Adrenal gland (tissue), 12 donors: ENCODE results near the gene NNMT. TPM values are rescaled to one million over a fixed set of nuclear protein-coding genes. Genes with fewer than 3 reads are reported as not detected.

Source experiments
- DNase-seq, 7 donors: peaks; one replicate each; pipeline ENCODE4 v3.0.0-alpha.2; 2019 to 2020
- H3K27ac ChIP-seq, 5 donors: fragments of 200-600 bp; sonication (generic) in 4 of 5; 1 replicate in 3 of 5; 2 replicates in 2 of 5; pipeline versions ENCODE4 v1.5.1 to v1.8.0; 2016 to 2020; ENCODE audit warnings: mild to moderate bottlenecking in 1 of 5
- H3K27me3 ChIP-seq: fragments of 200-600 bp; 2 replicates; pipeline ENCODE4 v1.8.0; 2021
- H3K36me3 ChIP-seq, 2 donors: fragments of 200-600 bp; replicated peaks in 1 of 2; 1 replicate in 1 of 2; 2 replicates in 1 of 2; pipeline versions ENCODE4 v1.5.1 to v1.8.0; 2018 to 2022
- H3K4me1 ChIP-seq, 2 donors: fragments of 200-600 bp; replicated peaks in 1 of 2; 1 replicate in 1 of 2; 2 replicates in 1 of 2; pipeline versions ENCODE4 v1.5.1 to v1.8.0; 2018 to 2021
- H3K4me3 ChIP-seq, 4 donors: fragments of 200-600 bp; sonication (generic) in 3 of 4; one replicate each; pipeline ENCODE4 v1.5.1; 2016 to 2018
- H3K9me3 ChIP-seq, 3 donors: fragments of 200-600 bp; sonication (generic) in 1 of 3; replicated peaks in 1 of 3; 1 replicate in 2 of 3; 2 replicates in 1 of 3; pipeline versions ENCODE4 v1.5.1 to v1.8.0; 2016 to 2021
- POLR2A ChIP-seq, 2 donors: fragments of 450-650 bp; IDR thresholded peaks; one replicate each; pipeline ENCODE4 v1.6.1; 2017; ENCODE audit warnings: antibody characterized with exemption in 2 of 2, mild to moderate bottlenecking in 2 of 2, moderate library complexity in 1 of 2
- WGBS, 4 donors: extraction: QIAGEN DNeasy Blood & Tissue Kit in 2 of 4; methylation state at CpG; one replicate each; pipeline versions ENCODE4 v1.1.5 to v1.1.7; 2013 to 2017; 5-methylcytosine and 5-hydroxymethylcytosine counted together
- intact Hi-C, 2 donors: fragments of 100-400 bp; cut with DNase I; formaldehyde crosslinking; loops; one replicate each; pipeline versions ENCODE4 v1.14.1 to v1.15.0; 2022 to 2023
- polyA plus RNA-seq, 3 donors: library from polyadenylated mRNA; stranded (reverse); fragments of 200-250 nt in 2 of 3; fragments of 350-450 nt in 1 of 3; fragmentation: Illumina TruSeq in 1 of 3; extraction: RNeasy Lipid Tissue Mini Kit (QIAGEN cat#74804) in 1 of 3; gene quantifications; one replicate each; pipeline ENCODE4 v1.2.3, GENCODE V29; 2013 to 2014
- total RNA-seq, 9 donors: library from RNA; depleted of rRNA in 4 of 9; stranded (reverse); fragments of >200 nt in 4 of 9; fragments of 120-200 nt in 1 of 9; fragmentation: NEBNext Ultra II Directional in 1 of 9; extraction: Animal tissue kit (Norgen Biotek cat#: 25700) in 1 of 9; gene quantifications; one replicate each; pipeline versions ENCODE4 v1.1.0 to v1.2.4, GENCODE V29; 2013 to 2023
- TF ChIP-seq, protein P1 (sequence below), 6 experiments: fragments of 450-650 bp in 4 of 6; fragments of 200-600 bp in 2 of 6; sonication (generic) in 1 of 6; IDR thresholded peaks; 1 replicate in 5 of 6; 2 replicates in 1 of 6; pipeline versions ENCODE4 v1.5.1 to v1.8.0; 2016 to 2021; ENCODE audit warnings: antibody characterized with exemption in 6 of 6, mild to moderate bottlenecking in 2 of 6, moderate library complexity in 1 of 6
- donor health status: healthy with polysubstance abuse.
- donor health status: Bipolar disorder and iron deficiency.
- donor health status: DM: yes; HTN: yes; CAD: no.
- donor health status: DM: no; HTN: no; CAD: no.
- donor health status: DM: no; HTN: no; CAD: no.
- donor health status: DM: yes; HTN: yes; CAD: no.

NNMT gene
- total and polyA plus RNA-seq, 12 donors = 0.94 to 354 (median 77.4) TPM

DNA sequence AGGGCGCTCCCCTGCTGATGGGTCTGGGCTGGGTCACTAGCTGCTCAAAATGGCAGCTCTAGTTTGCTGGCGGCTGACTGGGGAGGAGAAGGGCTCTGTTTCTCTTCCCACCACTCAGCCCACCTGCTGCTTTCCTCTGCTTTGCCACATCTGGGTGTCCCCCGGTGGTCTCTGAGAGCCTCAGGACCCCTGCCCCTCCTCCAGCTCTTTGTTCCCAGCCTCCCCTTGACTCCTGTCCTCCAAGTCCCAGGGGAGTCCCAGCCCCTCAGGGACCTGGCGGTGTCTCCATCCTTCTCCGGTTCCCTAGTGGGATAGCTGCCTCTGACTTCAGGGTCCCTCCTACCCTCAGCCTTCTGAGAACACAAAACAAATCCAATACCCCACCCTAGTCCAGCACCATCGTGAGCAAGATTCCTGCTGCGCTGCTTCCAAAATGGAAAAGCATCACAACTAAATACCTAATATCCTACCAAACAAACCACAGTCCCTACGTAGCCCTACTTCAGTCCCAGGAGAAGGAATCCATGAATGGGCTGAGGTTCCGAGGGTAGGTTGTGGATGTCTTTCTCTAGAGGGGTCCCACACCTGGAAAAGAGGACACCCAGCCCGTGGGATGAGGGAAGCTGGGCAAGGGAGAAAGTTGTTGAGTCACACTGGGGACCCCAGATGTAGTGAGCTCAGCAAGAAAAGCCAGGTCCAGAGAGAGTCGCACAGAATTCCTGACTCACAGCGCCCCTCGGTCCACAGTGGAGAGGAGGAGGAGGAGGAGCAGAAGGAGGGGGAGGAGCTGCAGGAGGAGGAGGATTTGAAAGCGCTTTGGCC lies 45.0 kb upstream of the NNMT start:
- Histone ChIP-seq H3K4me1 (peaks cover under 1 to 10% of the 10 kb centered on the region in 2 donors), H3K27ac (peak overlapping the region in 2 of 5 donors; percentile 3 to 33), H3K36me3 (peaks cover 0 to 64% of the 10 kb centered on the region in 2 donors), H3K4me3 (no peak overlapping the region), H3K27me3 (no peaks in the 10 kb centered on the region), H3K9me3 (no peaks in the 10 kb centered on the region)
- intact Hi-C loops = no loop called here
- TF ChIP-seq, protein P1, sequence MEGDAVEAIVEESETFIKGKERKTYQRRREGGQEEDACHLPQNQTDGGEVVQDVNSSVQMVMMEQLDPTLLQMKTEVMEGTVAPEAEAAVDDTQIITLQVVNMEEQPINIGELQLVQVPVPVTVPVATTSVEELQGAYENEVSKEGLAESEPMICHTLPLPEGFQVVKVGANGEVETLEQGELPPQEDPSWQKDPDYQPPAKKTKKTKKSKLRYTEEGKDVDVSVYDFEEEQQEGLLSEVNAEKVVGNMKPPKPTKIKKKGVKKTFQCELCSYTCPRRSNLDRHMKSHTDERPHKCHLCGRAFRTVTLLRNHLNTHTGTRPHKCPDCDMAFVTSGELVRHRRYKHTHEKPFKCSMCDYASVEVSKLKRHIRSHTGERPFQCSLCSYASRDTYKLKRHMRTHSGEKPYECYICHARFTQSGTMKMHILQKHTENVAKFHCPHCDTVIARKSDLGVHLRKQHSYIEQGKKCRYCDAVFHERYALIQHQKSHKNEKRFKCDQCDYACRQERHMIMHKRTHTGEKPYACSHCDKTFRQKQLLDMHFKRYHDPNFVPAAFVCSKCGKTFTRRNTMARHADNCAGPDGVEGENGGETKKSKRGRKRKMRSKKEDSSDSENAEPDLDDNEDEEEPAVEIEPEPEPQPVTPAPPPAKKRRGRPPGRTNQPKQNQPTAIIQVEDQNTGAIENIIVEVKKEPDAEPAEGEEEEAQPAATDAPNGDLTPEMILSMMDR (IDR thresholded peaks at IDR 0.05) = no peak
- TF ChIP-seq POLR2A (IDR thresholded peaks at IDR 0.05) = no peak
- WGBS, 4 donors = 79 to 88% (median 88%) methylated on average over 13 to 14 of the region's 14 CpGs
- peak in 2 of 7 donors; percentile 42 to 43 for DNase-seq

DNA sequence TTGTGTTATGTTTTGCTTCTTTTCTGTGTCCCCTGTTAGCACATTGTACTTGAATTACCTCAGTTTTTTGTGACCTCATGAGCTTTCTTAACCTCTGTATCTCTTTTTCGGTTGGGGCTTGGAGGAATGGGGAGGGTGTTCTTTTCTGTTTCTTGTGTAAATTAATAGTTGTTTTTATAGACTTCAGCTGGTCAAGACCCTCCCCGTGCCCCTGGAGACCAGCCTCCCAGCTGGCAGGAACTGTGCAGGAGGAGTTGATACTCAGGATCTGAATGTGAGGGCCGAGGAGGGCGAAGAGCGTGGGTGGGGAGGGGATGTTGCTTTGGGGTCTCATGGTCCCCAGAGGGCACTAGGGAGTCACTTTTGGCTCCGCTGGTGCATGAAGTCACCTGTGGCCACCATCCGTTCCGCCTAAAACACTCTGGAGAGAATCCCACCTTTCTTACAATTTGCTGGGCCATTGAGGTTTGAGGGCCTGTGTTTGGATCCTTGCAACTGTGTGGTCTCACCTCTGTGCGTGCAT lies 44.3 kb upstream of the NNMT start:
- intact Hi-C loops = no loop called here
- WGBS, 4 donors = 83 to 86% (median 85%) methylated on average over 7 to 9 of the region's 9 CpGs

DNA sequence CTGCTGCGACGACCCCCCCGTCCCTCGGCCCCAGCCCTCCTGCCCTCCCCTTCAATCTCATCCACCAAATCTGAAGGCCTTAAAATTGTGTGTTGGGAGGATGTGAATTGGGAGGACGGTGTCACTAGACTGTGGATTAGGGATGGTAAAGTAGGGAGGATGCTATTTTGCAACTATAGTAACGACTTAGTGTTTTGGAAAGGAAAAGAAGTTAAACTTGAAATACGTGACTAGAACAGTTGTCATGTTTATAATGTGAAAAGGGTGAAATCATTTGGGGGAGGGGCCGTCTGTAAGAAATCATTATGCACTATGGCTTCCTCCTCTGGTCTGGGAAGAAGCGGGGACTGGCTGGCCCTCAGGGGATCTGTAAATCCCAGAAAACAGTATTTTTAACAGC lies 43.4 kb upstream of the NNMT start:
- Histone ChIP-seq H3K4me3 (no peak overlapping the region), H3K9me3 (no peaks in the 10 kb centered on the region), H3K36me3 (peaks cover 0 to 50% of the 10 kb centered on the region in 2 donors), H3K27ac (no peak overlapping the region), H3K27me3 (no peaks in the 10 kb centered on the region), H3K4me1 (peaks cover 16 to 22% of the 10 kb centered on the region in 2 donors)
- WGBS, 4 donors = 83 to 87% (median 85%) methylated on average over 9 of the region's 9 CpGs
- TF ChIP-seq, protein P1 (IDR thresholded peaks at IDR 0.05) = no peak
- TF ChIP-seq POLR2A (IDR thresholded peaks at IDR 0.05) = no peak
- intact Hi-C loops = no loop called here
- DNase-seq = no peak

More for the DNA sequence above, 44.3 kb upstream of the NNMT start:
- Histone ChIP-seq H3K4me1 (peaks cover 8 to 14% of the 10 kb centered on the region in 2 donors), H3K9me3 (no peaks in the 10 kb centered on the region), H3K36me3 (peaks cover 0 to 59% of the 10 kb centered on the region in 2 donors), H3K27ac (peak overlapping the region in 1 of 5 donors; percentile 33), H3K27me3 (no peaks in the 10 kb centered on the region), H3K4me3 (no peak overlapping the region)
- no peak for DNase-seq
- TF ChIP-seq, protein P1 (IDR thresholded peaks at IDR 0.05) = no peak
- TF ChIP-seq POLR2A (IDR thresholded peaks at IDR 0.05) = no peak

DNA sequence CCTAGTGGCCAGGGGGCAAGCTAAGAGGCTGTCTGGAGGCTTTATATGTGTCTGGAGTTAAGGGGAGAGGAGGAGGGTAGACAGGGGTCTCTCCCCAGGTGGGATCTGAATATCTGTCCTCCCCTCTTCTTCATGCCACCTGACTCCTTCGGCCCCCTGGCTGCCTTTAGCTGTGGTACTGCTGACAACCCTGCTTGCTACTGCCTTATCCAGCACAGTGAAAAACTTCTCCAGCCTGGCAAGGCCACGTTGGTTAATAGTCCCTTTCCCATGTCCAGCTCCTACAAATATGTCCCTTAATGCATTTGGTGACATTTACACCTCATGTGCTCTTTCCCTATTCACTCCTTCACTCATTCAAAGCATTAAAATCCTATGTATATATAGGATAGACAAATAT lies 42.4 kb upstream of the NNMT start:
- Histone ChIP-seq H3K4me1 (peaks cover 23 to 32% of the 10 kb centered on the region in 2 donors), H3K27me3 (no peaks in the 10 kb centered on the region), H3K4me3 (no peak overlapping the region), H3K36me3 (peaks cover 0 to 40% of the 10 kb centered on the region in 2 donors), H3K9me3 (no peaks in the 10 kb centered on the region), H3K27ac (peak overlapping the region in 2 of 5 donors; percentile 20 to 26)
- 70 to 85% (median 74%) methylated on average over 2 of the region's 2 CpGs for WGBS, 4 donors
- DNase-seq = no peak
- intact Hi-C loops = no loop called here
- TF ChIP-seq POLR2A (IDR thresholded peaks at IDR 0.05) = no peak
- TF ChIP-seq, protein P1 (IDR thresholded peaks at IDR 0.05) = no peak
